ENCODE measurements around the gene TAX1BP1.

DNA sequence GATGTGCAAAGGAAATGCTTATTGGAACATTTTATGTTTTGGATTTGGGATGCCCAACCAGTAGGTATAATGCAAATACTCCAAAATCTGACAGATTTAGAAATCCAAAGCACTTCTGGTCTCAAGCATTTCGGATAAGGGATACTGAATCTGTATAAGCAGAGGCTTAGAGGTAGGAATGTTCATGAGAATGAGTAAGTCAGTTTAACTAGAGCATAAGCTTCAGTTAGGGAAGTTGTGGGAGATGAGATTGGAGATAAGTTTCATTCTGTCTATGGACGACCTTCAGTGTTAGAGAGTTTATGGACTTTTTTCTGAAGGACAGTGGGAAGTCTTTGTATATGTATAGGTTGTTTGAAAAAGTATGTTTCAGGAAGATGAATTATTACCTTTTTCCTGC, 10.4 kb downstream of the TAX1BP1 start:
- TF ChIP-seq CTCF (IDR thresholded peaks at IDR 0.05; ENCODE audit: poor library complexity, severe bottlenecking), result no peak
- TF ChIP-seq REST (IDR thresholded peaks at IDR 0.05; ENCODE audit: borderline replicate concordance), result no peak
- TF ChIP-seq RAD21 (conservative IDR thresholded peaks at IDR 0.05), result no peak
- no peak for TF ChIP-seq TAF1 (IDR thresholded peaks at IDR 0.05; ENCODE audit: low read depth)
- TF ChIP-seq POLR2AphosphoS5 (IDR thresholded peaks at IDR 0.05), result no peak
- TF ChIP-seq EZH2 (IDR thresholded peaks at IDR 0.05; ENCODE audit: borderline replicate concordance, insufficient read depth, low read length, poor library complexity, severe bottlenecking), result no peak
- no peak for TF ChIP-seq EP300 (conservative IDR thresholded peaks at IDR 0.05; ENCODE audit: poor library complexity, severe bottlenecking)
- no peak for TF ChIP-seq MXI1 (conservative IDR thresholded peaks at IDR 0.05; ENCODE audit: poor library complexity, severe bottlenecking)
